Transverse colon (tissue), 3 donors: ENCODE results near the gene MET.

Source experiments
- CTCF ChIP-seq, 5 experiments: fragments of 200-600 bp in 3 of 5; fragments of 450-650 bp in 2 of 5; sonication (generic) in 3 of 5; IDR thresholded peaks; 1 replicate in 2 of 5; 2 replicates in 3 of 5; pipeline ENCODE4 v1.5.1; 2016 to 2017; ENCODE audit warnings: antibody characterized with exemption in 5 of 5, inconsistent platforms in 3 of 5, mild to moderate bottlenecking in 2 of 5, moderate library complexity in 1 of 5
- POLR2A ChIP-seq: fragments of 450-650 bp; IDR thresholded peaks from one replicate; pipeline ENCODE4 v1.6.1; 2016; ENCODE audit warnings: antibody characterized with exemption, mild to moderate bottlenecking, moderate library complexity

GRCh38 chr7:116754186-116754585, 82.2 kb downstream of the MET start:
- no peak for TF ChIP-seq POLR2A
- TF ChIP-seq CTCF (IDR thresholded peaks at IDR 0.05) = no peak
